Measurements from ENCODE around the gene PRCD.

The PRCD gene

GRCh38 chr17:76535788-76536510, 3.9 kb upstream of the PRCD start:
- no peak overlapping the region for H3K4me3 ChIP-seq (ENCODE audit: low read depth, low read length)
- TF ChIP-seq CTCF (IDR thresholded peaks at IDR 0.05; ENCODE audit: low read depth, low read length), result no peak

DNA sequence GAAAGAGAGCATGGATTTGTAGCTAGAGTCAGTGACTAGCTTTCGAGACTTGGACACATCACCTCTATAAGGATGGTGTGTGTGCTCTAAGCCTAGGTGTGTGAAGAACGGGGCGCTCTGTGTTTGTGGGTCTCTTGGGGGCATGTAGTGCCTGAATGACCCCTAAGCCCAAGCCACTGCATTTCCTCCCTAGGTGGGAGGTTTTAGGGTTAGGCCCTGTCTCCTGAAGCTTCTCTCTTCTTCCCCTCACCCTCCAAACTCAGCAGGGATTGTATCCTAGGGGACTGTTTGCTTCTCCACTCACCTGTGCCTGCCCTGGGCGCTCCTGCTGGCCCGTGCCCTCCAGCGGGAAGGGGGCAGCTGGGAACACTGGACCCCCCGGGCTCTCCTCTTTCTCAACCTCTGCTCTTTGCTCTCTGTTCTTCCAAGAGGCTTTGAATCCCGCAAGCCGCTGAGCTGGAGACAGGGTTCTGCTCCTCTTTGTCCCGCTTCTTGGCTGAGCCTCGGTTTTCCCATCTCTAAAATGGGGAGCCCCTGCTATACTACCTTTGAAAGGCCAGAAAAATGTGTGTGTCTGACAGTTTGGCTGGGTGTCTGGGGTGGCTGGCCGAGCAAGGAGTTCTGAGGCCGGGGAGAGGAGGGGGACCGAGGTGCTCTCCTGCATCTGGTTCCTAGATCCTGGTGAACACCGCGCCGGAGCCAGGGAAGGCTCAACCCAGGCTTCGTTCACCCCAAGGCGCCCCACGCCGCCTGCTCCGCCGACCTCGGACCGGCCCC, 3.1 kb upstream of the PRCD start:
- TF ChIP-seq CTCF (IDR thresholded peaks at IDR 0.05; ENCODE audit: low read depth, low read length), result no peak
- peak overlapping the region; percentile 53 for H3K4me3 ChIP-seq (ENCODE audit: low read depth, low read length)

- peak overlapping the region; percentile 53 for H3K4me3 ChIP-seq (ENCODE audit: low read depth, low read length)
- TF ChIP-seq CTCF (IDR thresholded peaks at IDR 0.05; ENCODE audit: low read depth, low read length), result no peak
Measured at GRCh38 chr17:76537288-76537577, 2.6 kb upstream of the PRCD start.

- TF ChIP-seq CTCF (IDR thresholded peaks at IDR 0.05; ENCODE audit: low read depth, low read length), result no peak
- peak within 1 kb of the TSS; percentile 53 for H3K4me3 ChIP-seq (ENCODE audit: low read depth, low read length)
Measured at GRCh38 chr17:76537578-76538280, 2.1 kb upstream of the PRCD start, which contains the start of gene CYGB. CYGB (minus strand) TSS chr17:76537709; CDS start chr17:76537542, 167 bp downstream.

DNA sequence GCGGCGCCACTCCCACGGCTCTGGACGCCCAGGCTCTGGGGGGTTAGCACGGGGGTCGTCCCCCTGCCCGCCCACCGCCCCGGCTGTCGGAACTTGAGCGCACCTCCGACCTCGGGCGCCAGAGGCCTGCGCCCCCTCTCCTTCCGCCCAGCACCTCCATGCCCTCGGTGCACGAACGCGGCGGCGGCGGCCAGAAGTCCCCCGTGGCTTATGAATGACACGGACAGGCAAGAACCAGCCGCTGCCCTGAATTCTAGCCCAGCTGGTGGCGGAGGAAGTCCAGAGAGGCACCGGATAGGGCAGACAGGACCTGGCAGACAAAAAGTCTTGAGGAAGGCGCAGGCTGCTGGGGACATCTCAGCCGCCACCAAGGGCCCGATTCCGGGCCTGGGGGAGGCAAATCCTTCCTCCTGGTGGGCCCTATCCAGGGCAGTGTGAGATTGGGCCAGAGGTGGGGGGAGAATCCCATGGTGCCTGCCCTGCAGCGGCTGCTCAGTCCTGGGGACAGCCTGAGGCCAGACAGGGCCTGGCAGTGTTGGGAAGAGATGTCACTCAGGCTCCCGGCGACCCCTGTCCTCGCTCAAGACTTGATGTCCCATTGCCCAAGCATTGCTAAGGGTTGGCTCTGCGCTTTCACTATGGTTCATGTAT, 1.4 kb upstream of the PRCD start:
- peak overlapping the region; percentile 53 for H3K4me3 ChIP-seq (ENCODE audit: low read depth, low read length)
- no peak for TF ChIP-seq CTCF (IDR thresholded peaks at IDR 0.05; ENCODE audit: low read depth, low read length)

DNA sequence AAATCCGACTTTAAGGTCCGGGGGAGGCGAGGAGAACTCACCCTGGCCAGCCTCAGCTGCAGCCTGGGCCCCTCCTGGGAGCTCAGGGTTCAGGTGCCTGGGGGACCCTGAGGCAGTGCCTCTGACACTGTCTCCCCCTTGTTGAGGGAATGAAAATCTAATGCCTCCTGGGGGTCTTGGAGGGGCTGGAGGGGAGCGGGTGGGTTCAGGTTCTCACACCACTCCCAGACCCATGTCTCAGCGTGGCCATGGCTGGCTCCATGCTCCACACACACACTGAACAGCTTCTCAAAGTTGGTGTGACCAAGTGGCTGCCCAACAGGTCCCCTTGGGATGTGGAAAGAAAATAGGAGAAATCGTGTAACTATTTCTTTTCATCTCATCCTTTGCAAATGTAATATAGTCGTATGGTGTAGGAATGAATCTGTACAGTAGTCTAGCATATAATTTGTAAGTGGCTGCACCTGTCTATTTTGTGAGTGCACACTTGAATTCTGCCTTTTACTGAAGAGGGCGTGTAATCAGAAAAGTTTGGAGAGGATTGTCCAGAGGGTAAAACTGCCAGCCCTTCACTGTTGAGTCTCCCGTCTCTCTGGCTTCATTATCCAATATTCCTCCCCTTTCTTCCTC, 788 bp upstream of the PRCD start:
- no peak for TF ChIP-seq CTCF (IDR thresholded peaks at IDR 0.05; ENCODE audit: low read depth, low read length)
- no peak overlapping the region for H3K4me3 ChIP-seq (ENCODE audit: low read depth, low read length)

Measured in WI38 (cell line).